Endothelial cell of umbilical vein (primary cell): Measurements from ENCODE around the gene EFHC1.

Source experiments
- EZH2 ChIP-seq: IDR thresholded peaks from 2 replicates; pipeline ENCODE4 v1.6.1; 2012; ENCODE audit warnings: borderline replicate concordance, low read depth, mild to moderate bottlenecking, moderate library complexity, low read length, inconsistent platforms; ENCODE audit not compliant: severe bottlenecking
- FOS ChIP-seq: IDR thresholded peaks from 2 replicates; pipeline ENCODE4 v1.6.1; 2011; ENCODE audit warnings: mild to moderate bottlenecking, low read length, moderate library complexity, borderline replicate concordance; ENCODE audit not compliant: insufficient read depth
- MAX ChIP-seq: IDR thresholded peaks from 2 replicates; pipeline ENCODE4 v1.6.1; 2011; ENCODE audit not compliant: insufficient read depth, insufficient read length
- POLR2A ChIP-seq: IDR thresholded peaks from 2 replicates; pipeline ENCODE4 v1.6.1; 2012; ENCODE audit warnings: low read depth, mild to moderate bottlenecking, control low read depth, low read length
- POLR2AphosphoS5 ChIP-seq: IDR thresholded peaks from 2 replicates; pipeline ENCODE4 v1.6.1; 2012; ENCODE audit warnings: low read depth, mild to moderate bottlenecking, control low read depth, low read length, moderate library complexity; ENCODE audit not compliant: insufficient read depth
- TF ChIP-seq, protein P1 (sequence below), 2 donors: IDR thresholded peaks; 1 replicate in 1 of 2; 2 replicates in 1 of 2; pipeline ENCODE4 v1.5.1; 2011; ENCODE audit warnings: low read length in 2 of 2, mild to moderate bottlenecking in 2 of 2, moderate library complexity in 2 of 2, control low read depth in 1 of 2, inconsistent platforms in 1 of 2, low read depth in 1 of 2; ENCODE audit not compliant: insufficient read depth in 1 of 2; ENCODE audit errors: extremely low read depth in 1 of 2

DNA sequence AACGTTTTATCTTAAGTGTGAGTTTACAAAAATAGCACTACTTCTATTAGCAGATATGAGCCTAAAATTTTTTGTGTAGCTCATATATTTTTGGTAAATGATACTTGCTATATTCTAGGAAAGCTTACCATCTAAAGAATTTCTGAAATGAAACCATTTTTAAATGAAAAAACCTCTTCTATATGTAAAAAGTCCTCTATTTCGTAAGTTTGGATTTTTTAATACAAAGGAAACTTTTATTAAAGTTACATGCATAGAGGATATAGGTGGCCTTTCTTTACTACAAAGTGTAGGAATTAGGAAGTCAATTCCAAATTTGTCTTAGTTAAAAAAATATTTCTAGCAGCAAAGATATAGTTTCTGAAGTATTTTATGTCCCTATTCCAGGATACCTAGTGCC, 18.8 kb downstream of the EFHC1 start:
- no peak for TF ChIP-seq EZH2
- TF ChIP-seq, protein P1, sequence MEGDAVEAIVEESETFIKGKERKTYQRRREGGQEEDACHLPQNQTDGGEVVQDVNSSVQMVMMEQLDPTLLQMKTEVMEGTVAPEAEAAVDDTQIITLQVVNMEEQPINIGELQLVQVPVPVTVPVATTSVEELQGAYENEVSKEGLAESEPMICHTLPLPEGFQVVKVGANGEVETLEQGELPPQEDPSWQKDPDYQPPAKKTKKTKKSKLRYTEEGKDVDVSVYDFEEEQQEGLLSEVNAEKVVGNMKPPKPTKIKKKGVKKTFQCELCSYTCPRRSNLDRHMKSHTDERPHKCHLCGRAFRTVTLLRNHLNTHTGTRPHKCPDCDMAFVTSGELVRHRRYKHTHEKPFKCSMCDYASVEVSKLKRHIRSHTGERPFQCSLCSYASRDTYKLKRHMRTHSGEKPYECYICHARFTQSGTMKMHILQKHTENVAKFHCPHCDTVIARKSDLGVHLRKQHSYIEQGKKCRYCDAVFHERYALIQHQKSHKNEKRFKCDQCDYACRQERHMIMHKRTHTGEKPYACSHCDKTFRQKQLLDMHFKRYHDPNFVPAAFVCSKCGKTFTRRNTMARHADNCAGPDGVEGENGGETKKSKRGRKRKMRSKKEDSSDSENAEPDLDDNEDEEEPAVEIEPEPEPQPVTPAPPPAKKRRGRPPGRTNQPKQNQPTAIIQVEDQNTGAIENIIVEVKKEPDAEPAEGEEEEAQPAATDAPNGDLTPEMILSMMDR (IDR thresholded peaks at IDR 0.05; ENCODE audit: extremely low read depth in 1 of 2, insufficient read depth in 1 of 2, low read depth in 1 of 2, low read length in 2 of 2) = no peak
- no peak for TF ChIP-seq POLR2AphosphoS5
- no peak for TF ChIP-seq MAX
- no peak for TF ChIP-seq FOS
- TF ChIP-seq POLR2A = no peak
